ENCODE data around the gene GRPR.

Gene GRPR

DNA sequence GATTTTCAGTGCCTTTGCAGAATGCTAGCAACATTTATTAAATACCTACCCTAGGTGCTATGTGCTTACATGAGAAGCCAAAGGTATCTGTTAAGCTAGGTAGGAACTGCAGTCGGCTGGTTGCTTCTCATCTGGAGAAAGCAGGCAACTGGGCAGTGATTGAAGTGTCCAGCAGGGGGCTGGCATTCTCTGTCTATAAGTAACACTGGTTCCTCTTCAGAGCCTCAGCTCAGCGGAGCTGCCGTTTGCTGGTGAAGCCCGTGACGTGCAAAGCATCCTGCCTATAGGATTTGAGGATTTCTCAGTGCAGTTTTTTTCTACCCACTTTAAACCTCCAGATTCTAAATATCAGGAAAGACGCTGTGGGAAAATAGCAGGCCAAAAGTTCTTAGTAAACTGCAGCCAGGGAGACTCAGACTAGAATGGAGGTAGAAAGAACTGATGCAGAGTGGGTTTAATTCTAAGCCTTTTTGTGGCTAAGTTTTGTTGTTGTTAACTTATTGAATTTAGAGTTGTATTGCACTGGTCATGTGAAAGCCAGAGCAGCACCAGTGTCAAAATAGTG, at the start of gene GRPR:
TSS of gene GRPR (plus strand) at position 344 of the 565 bp plus-strand sequence. CDS start 389 bp downstream, outside the sequence.
- H3K4me3 ChIP-seq (ENCODE audit: low read depth, low read length) = no peak within 1 kb of the TSS
- DNase-seq (ENCODE audit: low read depth) = peak; percentile 47

DNA sequence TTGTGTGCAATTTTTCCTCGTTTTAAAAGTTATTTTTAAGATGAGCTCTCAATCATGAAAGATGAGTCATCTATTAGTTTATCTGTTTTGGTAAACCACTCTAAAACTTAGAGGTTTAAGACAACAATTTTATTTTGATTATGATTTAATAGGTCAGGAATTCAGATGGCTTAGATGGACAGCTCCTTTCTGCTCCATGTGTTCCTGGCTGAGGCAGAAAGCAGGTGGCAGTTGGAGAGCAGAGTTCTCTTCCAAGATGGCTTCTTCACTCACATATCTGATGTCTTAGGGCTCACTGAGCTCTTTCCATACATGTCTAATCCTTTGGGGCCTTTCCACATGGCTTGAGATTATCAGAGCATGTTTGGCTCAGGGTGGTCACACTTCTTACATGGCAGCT, 48.3 kb upstream of the GRPR start:
- no peak for DNase-seq (ENCODE audit: low read depth)
- H3K4me3 ChIP-seq (ENCODE audit: low read depth, low read length) = no peak overlapping the region

DNA sequence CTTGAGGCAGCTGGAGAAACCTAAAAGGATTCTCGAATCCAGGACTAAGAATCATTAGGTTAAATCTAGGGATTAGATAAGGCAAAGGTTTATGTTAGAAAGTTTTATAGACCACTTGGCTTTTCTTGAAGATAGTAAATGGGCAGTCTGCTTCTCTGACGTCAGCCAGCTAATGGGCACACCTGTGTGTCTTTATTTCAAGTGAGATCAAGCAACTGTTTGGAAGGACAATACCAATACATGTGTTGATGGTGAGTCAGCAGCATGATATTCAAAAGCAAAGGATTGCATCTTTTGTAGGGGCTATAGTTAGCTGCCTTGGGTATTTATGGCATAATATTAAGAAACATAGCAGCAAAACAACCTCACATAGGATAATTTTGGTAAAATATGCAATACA, 46.5 kb upstream of the GRPR start:
- DNase-seq (ENCODE audit: low read depth) = no peak
- H3K4me3 ChIP-seq (ENCODE audit: low read depth, low read length) = no peak overlapping the region

DNA sequence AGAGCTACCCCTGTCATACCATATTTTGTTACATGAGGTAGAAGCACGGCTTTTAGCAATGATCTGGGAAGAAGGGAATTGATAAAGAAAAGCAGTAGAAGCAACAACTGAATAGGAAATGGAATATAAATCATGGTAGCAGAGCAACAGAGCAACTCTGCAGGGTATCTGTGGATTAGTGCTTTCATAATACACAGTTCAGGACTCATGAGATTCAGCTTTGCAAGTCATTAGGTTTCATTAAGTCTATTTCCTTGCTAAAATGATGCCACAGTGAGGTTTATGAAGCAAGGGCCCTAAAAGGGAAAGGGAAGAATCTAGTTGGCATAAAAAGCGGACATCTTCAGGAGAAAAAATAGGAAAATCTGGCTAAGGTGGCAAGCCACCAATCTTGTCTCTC, 45.6 kb upstream of the GRPR start:
- H3K4me3 ChIP-seq (ENCODE audit: low read depth, low read length) = no peak overlapping the region
- DNase-seq (ENCODE audit: low read depth) = no peak

DNA sequence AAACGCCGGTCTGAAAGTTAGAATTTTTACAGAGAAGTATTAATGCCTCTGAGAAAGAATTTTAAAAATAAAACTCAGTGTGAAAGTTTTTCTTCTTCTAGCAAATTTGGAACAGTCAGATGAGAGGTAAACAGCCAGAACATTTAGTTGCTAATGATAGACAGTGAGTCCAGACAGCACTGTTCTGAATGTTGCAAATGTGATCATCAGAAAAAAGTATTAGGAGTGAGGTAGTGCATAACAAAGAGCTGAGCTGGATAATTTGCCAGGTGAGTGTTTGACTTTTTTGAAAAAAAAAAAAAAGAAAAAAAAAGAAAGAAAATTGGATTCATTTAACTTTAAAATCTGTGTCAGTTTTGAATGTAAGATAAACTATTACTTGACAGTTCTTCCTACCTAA, 42.0 kb upstream of the GRPR start:
- no peak for DNase-seq (ENCODE audit: low read depth)
- H3K4me3 ChIP-seq (ENCODE audit: low read depth, low read length) = no peak overlapping the region

DNA sequence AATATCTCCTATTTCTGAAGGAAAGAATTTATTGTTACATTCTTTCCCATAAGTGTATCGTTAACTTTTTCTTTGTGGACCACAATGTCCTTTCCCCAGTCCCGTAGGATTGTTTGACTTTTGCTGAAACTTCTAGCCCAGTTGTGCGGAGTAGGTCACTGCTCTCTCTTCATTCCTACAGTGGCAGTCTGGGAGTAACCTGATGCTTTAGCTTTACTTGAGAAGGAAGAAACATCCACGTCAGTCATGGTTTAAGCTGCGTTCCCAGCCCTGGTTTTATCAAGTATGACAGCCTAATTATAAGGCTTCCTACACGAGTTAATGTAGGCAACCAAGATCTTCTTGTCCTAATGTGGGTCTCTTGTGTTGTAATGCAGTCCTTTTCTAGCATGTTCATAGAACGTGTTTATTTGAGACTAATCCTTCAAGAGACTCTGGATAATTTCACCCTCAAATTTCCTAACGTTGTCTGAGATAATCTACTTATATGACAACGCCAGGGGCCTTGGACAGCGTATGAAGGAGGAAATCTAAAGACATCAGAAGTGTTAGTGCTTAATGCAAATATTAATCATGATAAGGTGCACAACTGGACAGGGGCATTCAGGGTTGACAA, 40.8 kb upstream of the GRPR start:
- no peak for DNase-seq (ENCODE audit: low read depth)
- no peak overlapping the region for H3K4me3 ChIP-seq (ENCODE audit: low read depth, low read length)

- H3K4me3 ChIP-seq (ENCODE audit: low read depth, low read length) = no peak overlapping the region
- no peak for DNase-seq (ENCODE audit: low read depth)
Observed at GRCh38 chrX:16087076-16087475, 36.3 kb upstream of the GRPR start.

GRCh38 chrX:16089086-16089485, 34.3 kb upstream of the GRPR start:
- no peak for DNase-seq (ENCODE audit: low read depth)

GRCh38 chrX:16096141-16096540, 27.2 kb upstream of the GRPR start:
- H3K4me3 ChIP-seq (ENCODE audit: low read depth, low read length) = no peak overlapping the region
- no peak for DNase-seq (ENCODE audit: low read depth)

More at GRCh38 chrX:16089086-16089485, 34.3 kb upstream of the GRPR start:
- H3K4me3 ChIP-seq (ENCODE audit: low read depth, low read length) = no peak overlapping the region

DNA sequence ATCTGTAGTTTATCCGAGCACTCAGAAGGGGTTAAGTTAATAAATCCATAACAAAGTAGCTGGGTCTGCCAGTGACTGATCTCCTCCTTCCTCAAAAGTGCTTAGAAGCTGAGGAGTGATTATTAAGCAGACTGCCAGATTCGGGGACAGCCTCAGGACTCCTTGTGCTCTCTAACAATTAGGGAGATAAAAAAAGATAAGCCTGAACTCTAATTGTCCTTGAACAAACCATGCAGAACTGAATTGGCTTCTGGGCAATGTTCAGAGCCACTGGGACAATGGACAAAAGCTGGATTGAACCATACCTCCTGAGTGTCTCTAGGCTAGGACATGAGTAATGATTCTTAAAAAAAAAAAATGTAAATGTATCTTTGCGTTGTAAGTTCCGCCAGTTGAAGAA, 22.7 kb upstream of the GRPR start:
- DNase-seq (ENCODE audit: low read depth) = no peak
- no peak overlapping the region for H3K4me3 ChIP-seq (ENCODE audit: low read depth, low read length)

DNA sequence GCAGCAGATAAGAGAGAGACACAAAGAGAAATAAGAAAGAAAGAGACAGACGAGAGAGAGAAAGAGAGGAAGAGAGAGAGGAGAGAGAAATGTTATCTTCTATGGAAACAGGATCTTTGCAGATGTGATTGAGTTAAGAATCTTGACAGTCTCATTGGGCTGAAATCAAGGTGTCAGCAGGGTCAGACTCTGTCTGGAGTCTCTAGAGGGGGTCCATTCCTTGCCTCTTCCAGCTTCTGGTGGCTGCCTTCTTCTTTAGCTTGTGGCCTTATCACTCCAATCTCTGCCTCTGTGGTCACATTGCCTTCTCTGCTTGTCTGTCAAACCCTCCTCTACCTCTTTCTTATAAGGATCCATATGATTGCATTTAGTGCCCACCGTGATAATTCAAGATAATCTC, 21.8 kb upstream of the GRPR start:
- DNase-seq (ENCODE audit: low read depth) = no peak
- no peak overlapping the region for H3K4me3 ChIP-seq (ENCODE audit: low read depth, low read length)

GRCh38 chrX:16103625-16104024, 19.7 kb upstream of the GRPR start:
- H3K4me3 ChIP-seq (ENCODE audit: low read depth, low read length) = no peak overlapping the region
- no peak for DNase-seq (ENCODE audit: low read depth)

DNA sequence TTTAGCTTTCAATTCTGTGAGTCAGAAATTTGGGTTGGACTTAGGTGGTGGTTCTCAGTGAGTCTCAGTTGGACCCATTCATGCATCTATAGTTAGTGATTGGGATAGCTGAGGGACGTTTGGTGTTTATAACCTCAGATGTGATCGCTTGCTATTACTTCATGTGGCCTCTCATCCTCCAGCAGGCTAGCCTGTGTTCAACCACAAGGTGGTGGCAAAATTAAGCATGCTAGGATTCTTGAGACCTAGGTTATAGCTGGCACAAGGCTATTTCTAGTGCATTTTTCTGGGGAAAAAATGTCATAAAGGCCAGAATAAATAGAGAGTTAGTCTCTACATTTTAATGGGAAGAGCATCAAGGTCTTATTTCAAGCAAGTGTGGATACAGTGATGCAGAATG, 10.9 kb upstream of the GRPR start:
- H3K4me3 ChIP-seq (ENCODE audit: low read depth, low read length) = no peak overlapping the region
- no peak for DNase-seq (ENCODE audit: low read depth)

GRCh38 chrX:16113978-16114565, 9.3 kb upstream of the GRPR start:
- H3K4me3 ChIP-seq (ENCODE audit: low read depth, low read length) = no peak overlapping the region
- DNase-seq (ENCODE audit: low read depth) = no peak

GRCh38 chrX:16114611-16115010, 8.8 kb upstream of the GRPR start:
- H3K4me3 ChIP-seq (ENCODE audit: low read depth, low read length) = no peak overlapping the region
- DNase-seq (ENCODE audit: low read depth) = peak; percentile 93

GRCh38 chrX:16119353-16120220, 3.8 kb upstream of the GRPR start:
- no peak for DNase-seq (ENCODE audit: low read depth)
- no peak overlapping the region for H3K4me3 ChIP-seq (ENCODE audit: low read depth, low read length)

DNA sequence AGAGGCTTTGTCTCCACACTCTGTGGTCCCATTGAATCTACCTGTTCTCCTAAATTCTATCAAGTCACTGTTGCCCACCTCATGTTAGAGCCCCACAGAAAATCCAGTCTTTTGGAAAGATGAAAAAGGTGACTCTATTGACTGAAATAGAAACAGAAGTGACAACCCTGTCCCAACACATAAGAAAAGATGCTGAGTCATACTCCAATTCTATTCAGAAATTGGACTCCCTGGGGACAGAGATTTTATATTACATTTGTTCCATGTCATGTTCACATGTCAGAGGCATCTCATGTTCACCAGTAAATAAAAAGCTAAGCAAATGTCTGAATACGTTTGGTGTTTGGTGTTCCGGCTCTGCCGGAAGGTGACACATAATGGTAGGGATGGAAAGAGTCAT, 2.9 kb upstream of the GRPR start:
- no peak overlapping the region for H3K4me3 ChIP-seq (ENCODE audit: low read depth, low read length)
- DNase-seq (ENCODE audit: low read depth) = no peak

GRCh38 chrX:16124201-16124600, 836 bp downstream of the GRPR start:
- no peak for DNase-seq (ENCODE audit: low read depth)
- no peak overlapping the region for H3K4me3 ChIP-seq (ENCODE audit: low read depth, low read length)

DNA sequence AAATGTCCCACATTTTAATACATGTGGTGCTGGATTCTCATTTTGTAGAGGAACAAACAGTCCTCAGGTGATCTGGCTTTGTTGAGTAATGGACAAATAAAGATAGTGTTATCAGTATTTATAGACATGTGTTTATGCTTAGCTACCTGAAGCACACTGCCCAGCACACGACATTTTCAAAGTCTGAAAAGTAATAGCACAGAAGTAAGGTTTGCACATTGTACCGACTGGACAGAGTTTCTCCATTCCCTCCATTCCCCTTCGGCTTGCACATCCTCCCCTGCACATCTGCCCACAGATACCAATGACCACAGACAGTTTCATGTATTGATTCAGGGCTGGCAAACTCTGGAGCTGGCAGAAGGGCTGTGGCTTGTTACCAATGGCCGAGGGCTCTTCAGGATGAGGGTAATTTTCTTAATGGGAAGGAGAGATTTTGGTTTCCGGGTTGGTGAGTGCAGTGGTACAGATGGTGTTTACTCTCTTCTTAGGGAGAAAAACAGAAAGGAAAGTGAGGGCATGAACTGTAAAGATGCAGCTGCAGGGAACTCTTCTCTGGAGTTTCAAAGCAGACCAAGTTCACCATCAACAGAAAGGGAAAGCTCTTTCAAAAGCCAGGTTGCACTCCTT, 2.3 kb downstream of the GRPR start:
- H3K4me3 ChIP-seq (ENCODE audit: low read depth, low read length) = no peak overlapping the region
- DNase-seq (ENCODE audit: low read depth) = no peak

GRCh38 chrX:16130707-16131106, 7.3 kb downstream of the GRPR start:
- no peak overlapping the region for H3K4me3 ChIP-seq (ENCODE audit: low read depth, low read length)
- DNase-seq (ENCODE audit: low read depth) = no peak
